ENCODE data around the gene THOC6. TPM values are rescaled to one million over a fixed set of nuclear protein-coding genes. Genes with fewer than 3 reads are reported as not detected.

Gene THOC6
- polyA plus RNA-seq, 1 donor from 2014 or later = 11.4 TPM

DNA sequence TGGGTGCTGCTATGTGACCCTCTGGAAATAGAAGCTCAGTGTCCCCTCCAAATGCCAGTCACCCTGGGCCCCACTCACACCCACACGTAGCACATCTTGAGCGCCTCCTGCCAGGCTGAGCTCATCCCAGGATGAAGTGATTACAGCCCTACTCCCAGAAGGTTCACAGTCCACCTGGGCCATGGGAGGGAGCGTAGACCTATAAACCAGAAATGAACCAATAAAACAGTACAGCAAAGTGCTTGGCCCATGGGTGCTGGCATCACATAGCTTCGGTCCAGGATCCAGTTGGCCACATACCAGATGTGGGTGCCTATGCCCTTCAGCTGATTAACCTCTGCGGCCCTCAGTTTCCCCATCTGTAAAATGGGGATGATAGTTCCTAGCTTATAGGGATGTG is 15.1 kb downstream of the THOC6 start:
- Histone ChIP-seq H4K20me1 (ENCODE audit: insufficient read depth) (no peaks in the 10 kb centered on the region), H3K9me2 (ENCODE audit: insufficient read depth, low read length) (no peaks in the 10 kb centered on the region), H3K79me2 (replicated peaks; ENCODE audit: insufficient read depth, low read length) (no peaks in the 10 kb centered on the region), H3K27ac (ENCODE audit: low read length) (no peak overlapping the region), H3K36me3 (ENCODE audit: insufficient read depth, low read length) (no peaks in the 10 kb centered on the region), H2AFZ (ENCODE audit: low read depth, low read length) (no peak overlapping the region), H3K9me3 (ENCODE audit: low read length) (no peaks in the 10 kb centered on the region), H3K27me3 (ENCODE audit: insufficient read depth, low read depth, low read length) (peaks cover 77% of the 10 kb centered on the region), H3K4me3 (ENCODE audit: low read length) (no peak overlapping the region), H3F3A (ENCODE audit: insufficient read depth, low read length, poor library complexity, severe bottlenecking) (no peaks in the 10 kb centered on the region), H3K4me2 (ENCODE audit: low read length) (no peak overlapping the region), H3K9ac (ENCODE audit: low read length) (no peak overlapping the region)
- TF ChIP-seq EP300 (conservative IDR thresholded peaks at IDR 0.05; ENCODE audit: poor library complexity, severe bottlenecking) = no peak
- TF ChIP-seq, protein P1, sequence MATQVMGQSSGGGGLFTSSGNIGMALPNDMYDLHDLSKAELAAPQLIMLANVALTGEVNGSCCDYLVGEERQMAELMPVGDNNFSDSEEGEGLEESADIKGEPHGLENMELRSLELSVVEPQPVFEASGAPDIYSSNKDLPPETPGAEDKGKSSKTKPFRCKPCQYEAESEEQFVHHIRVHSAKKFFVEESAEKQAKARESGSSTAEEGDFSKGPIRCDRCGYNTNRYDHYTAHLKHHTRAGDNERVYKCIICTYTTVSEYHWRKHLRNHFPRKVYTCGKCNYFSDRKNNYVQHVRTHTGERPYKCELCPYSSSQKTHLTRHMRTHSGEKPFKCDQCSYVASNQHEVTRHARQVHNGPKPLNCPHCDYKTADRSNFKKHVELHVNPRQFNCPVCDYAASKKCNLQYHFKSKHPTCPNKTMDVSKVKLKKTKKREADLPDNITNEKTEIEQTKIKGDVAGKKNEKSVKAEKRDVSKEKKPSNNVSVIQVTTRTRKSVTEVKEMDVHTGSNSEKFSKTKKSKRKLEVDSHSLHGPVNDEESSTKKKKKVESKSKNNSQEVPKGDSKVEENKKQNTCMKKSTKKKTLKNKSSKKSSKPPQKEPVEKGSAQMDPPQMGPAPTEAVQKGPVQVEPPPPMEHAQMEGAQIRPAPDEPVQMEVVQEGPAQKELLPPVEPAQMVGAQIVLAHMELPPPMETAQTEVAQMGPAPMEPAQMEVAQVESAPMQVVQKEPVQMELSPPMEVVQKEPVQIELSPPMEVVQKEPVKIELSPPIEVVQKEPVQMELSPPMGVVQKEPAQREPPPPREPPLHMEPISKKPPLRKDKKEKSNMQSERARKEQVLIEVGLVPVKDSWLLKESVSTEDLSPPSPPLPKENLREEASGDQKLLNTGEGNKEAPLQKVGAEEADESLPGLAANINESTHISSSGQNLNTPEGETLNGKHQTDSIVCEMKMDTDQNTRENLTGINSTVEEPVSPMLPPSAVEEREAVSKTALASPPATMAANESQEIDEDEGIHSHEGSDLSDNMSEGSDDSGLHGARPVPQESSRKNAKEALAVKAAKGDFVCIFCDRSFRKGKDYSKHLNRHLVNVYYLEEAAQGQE (IDR thresholded peaks at IDR 0.05; ENCODE audit: borderline replicate concordance) = no peak
- no peak for TF ChIP-seq TAF1 (IDR thresholded peaks at IDR 0.05; ENCODE audit: low read depth)

- H3K9me3 ChIP-seq (ENCODE audit: low read length) = no peaks in the 10 kb centered on the region
- no peaks in the 10 kb centered on the region for H3K79me2 ChIP-seq (replicated peaks; ENCODE audit: insufficient read depth, low read length)
- H3K9me2 ChIP-seq (ENCODE audit: insufficient read depth, low read length) = no peaks in the 10 kb centered on the region
- H3F3A ChIP-seq (ENCODE audit: insufficient read depth, low read length, poor library complexity, severe bottlenecking) = no peaks in the 10 kb centered on the region
- H3K36me3 ChIP-seq (ENCODE audit: insufficient read depth, low read length) = no peaks in the 10 kb centered on the region
- no peak overlapping the region for H3K4me2 ChIP-seq (ENCODE audit: low read length)
- peaks cover 79% of the 10 kb centered on the region for H3K27me3 ChIP-seq (ENCODE audit: insufficient read depth, low read depth, low read length)
- H3K9ac ChIP-seq (ENCODE audit: low read length) = no peak overlapping the region
- no peak overlapping the region for H3K27ac ChIP-seq (ENCODE audit: low read length)
- H2AFZ ChIP-seq (ENCODE audit: low read depth, low read length) = no peak overlapping the region
- TF ChIP-seq EP300 (conservative IDR thresholded peaks at IDR 0.05; ENCODE audit: poor library complexity, severe bottlenecking) (no peak), CTCF (IDR thresholded peaks at IDR 0.05; ENCODE audit: poor library complexity, severe bottlenecking) (no peak), POLR2AphosphoS5 (IDR thresholded peaks at IDR 0.05) (no peak), EZH2 (IDR thresholded peaks at IDR 0.05; ENCODE audit: borderline replicate concordance, insufficient read depth, low read length, poor library complexity, severe bottlenecking) (no peak), SMC3 (conservative IDR thresholded peaks at IDR 0.05; ENCODE audit: poor library complexity) (no peak)
- TF ChIP-seq, protein P1 (IDR thresholded peaks at IDR 0.05; ENCODE audit: borderline replicate concordance) = no peak
- no peak overlapping the region for H3K4me3 ChIP-seq (ENCODE audit: low read length)
- H4K20me1 ChIP-seq (ENCODE audit: insufficient read depth) = no peaks in the 10 kb centered on the region
Measured at GRCh38 chr16:3042376-3042775, 18.5 kb downstream of the THOC6 start.
